Activated CD4-positive, alpha-beta T cell treated with anti-CD3 and anti-CD28 coated beads, Interleukin-2, Interleukin-4, amounts not matched to agents 100 ng/mL and 50 ng/mL, durations not matched to agents 16 hours and 8 hours (primary cell): ENCODE measurements around the gene CRYGN.

Source experiments
- DNase-seq: peaks from one replicate; pipeline ENCODE4 v3.0.0-alpha.2; 2020; ENCODE audit warnings: low spot score

The CRYGN gene

DNA sequence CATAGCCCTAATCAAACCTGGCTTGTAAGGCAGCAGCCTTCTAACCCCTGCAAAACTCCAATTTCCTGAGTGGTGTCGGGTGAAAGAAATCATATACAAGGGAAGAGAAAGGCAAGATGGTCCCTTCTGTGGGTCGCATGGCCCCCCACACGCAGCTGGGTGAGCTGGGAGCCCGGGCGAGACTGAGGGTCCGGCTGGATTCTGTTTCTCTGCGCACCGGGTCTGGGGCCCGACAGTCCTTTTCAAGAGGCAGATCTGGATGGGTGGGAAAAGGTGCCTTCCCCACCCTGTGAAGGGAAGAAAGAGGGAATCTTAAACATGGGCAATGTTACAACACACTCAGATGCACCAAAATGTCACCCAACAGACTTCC is 48.6 kb downstream of the CRYGN start:
- no peak for DNase-seq

DNA sequence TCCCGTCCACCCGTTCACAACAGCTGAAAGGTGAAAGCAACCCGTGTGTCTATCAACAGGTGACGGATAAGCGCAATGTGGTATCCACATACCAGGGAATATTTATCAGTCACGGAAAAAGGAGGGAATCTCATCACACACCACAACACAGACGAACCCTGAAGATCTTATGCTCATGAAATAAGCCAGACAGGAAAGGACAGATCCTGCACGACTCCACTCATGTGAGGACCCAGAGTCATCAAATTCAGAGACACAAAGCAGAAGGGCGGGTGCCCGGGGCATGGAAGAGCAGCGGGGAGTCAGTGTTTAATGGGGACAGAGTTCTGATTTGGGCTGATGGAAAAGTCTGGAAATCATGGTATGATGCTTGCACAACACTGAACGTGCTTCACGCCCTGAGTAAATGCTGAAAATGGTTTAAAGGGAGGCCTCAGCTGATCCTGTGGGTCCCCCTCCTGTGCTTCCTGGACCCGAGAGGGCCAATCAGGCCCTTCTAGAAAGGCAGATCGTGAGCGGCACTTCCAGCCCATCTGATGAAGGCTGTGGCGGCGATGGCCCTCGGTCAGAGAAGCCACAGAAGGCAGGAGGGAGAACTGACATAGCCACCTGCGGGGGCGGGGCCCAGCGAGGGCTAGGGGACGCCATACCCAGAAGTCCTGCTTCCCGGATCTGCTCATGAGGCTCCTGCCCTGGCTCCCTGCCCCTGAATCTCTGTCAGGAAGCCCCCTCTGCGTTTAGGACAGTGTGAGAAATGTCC is 49.2 kb downstream of the CRYGN start:
- DNase-seq, result no peak

DNA sequence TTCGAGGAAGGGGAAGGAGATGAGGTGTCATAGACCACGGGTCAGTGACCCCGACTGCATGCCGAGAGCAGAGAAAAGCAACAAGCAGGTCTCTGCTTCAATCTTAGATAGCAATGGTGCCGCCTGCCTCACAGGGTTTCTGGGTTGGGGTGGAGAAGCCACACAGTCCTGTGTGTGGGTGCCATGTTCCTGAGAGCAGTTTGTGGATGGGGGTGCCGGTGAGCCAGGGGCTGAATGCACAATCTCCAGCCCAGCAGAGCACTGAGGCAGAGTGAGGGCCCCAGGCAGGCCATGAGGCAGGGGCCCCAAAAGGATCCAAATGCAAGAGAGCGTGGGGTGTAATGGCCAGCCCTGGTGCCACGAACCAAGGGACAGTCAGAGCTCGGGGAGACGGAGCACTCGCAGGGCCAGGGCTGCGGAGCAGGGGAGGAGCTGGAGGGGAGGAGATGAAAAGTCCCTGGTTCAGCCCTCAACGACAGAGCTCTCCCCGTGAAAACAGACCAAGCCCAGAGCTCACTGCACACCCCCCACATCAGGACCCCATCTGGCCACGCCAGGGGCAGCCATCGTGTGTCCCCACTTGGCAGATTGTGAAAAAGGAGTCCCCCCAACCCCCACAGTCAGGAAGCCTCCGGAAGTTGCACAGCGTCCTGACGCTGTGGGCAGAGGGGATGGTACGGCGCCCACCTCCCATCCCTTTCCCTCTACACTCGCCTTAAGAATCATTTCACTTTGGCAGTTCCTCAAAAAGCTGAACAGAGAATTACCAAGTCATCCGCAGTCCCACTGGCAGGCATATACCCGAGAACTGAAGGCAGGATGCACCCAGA is 50.0 kb downstream of the CRYGN start:
- no peak for DNase-seq

GRCh38 chr7:151389096-151389767 is 50.7 kb downstream of the CRYGN start:
- no peak for DNase-seq

DNA sequence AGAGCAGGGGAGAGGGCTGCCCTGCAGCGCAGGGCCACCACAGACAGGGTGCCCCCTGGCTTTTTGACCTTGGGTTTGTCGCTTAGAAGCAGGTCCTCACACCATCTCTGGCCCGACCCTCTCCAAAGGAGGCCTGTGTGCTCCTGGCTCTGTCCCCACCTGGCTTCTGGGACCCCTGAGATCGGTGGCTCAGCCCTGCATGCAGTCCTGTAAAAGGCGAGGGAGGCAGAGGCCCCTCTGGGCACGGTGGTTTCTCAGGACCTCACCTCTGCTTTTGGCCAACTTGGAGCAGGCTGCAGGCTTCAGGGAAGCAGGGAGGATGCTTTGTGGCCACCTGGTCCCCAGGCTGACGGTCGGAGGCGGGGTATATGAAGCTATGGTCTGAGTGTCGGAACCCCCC is 51.5 kb downstream of the CRYGN start:
- no peak for DNase-seq

GRCh38 chr7:151388007-151388297 is 52.0 kb downstream of the CRYGN start:
- no peak for DNase-seq

- no peak for DNase-seq
Measured at GRCh38 chr7:151387161-151388006, 52.6 kb downstream of the CRYGN start.

GRCh38 chr7:151386301-151387160 is 53.4 kb downstream of the CRYGN start:
- no peak for DNase-seq

GRCh38 chr7:151385626-151386300 is 54.2 kb downstream of the CRYGN start:
- DNase-seq, result no peak

GRCh38 chr7:151384776-151385625 is 54.9 kb downstream of the CRYGN start:
- no peak for DNase-seq

DNA sequence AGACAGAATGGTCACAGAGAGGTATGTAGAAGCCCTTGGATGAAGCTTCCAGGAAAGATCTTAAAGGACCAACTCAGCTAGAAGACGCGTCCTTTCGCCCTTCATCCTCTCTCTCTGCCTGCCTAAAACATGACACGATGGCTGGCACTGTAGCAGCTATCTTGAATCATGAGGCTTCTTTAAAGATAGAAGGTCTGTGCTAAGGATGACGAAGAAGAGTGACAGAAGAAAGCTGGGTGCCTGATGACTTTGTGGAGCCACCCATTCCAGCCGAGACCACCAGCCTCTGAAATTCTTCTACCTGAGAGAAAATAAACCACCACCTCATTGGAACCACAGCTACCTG is 55.6 kb downstream of the CRYGN start:
- no peak for DNase-seq

GRCh38 chr7:151383638-151384351 is 56.1 kb downstream of the CRYGN start:
- DNase-seq, result no peak

GRCh38 chr7:151382079-151382885 is 57.7 kb downstream of the CRYGN start:
- DNase-seq, result no peak

DNA sequence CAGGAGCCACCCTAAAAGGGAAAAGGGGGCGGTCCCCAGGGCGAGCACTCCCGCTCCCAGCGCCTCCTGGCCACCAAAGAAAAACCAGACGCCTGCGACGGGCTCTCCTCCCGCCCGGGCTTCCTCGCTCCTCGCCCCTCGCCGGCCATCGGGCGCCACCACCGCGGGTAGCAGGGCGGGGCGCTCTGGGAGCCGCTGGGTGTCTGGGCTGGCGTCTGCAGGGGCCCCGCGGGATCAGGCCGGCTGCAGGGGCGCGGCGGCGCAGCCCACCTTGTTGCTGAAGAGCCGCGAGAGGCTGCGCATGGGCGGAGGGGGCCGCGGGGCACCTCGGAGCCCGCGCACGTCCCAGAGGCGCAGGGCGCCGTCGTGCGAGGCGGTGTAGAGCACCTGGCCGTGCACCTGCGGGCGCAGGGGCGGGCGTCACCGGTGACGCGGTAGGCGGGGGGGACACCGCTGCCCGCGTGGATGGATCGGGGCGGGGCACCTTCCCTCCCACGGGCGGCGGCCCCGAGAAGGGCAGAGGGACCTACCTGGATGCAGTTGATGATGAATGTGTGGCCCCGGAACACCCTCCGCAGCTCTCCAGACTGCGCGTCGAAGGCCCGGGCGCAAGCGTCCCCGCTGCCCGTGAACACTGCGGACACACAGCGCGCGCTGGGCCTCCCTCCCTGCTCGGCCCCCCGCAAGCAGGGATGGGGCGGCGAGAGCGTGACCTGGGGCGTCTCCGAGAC is 58.4 kb downstream of the CRYGN start:
- DNase-seq, result no peak

- no peak for DNase-seq
Measured at GRCh38 chr7:151381098-151381347, 58.9 kb downstream of the CRYGN start.

GRCh38 chr7:151380199-151381097 is 59.5 kb downstream of the CRYGN start:
- no peak for DNase-seq
